ENCODE data around the gene MPND.

Gene MPND

GRCh38 chr19:4409123-4409933, 66.0 kb downstream of the MPND start:
- no peak for DNase-seq

Data from EL (cell line).